Body of pancreas (tissue), 4 donors: ENCODE results near the gene SUPT7L. TPM values are rescaled to one million over a fixed set of nuclear protein-coding genes. Genes with fewer than 3 reads are reported as not detected.

Source experiments
- ATAC-seq: fragments of 150-250 bp; one replicate; pipeline ENCODE4 v1.9.1; 2016
- DNase-seq, 4 donors: peaks; one replicate each; pipeline ENCODE4 v3.0.0-alpha.2; 2019
- H3K27ac ChIP-seq, 4 donors: fragments of 200-600 bp; sonication (generic); 1 replicate in 3 of 4; 2 replicates in 1 of 4; pipeline versions ENCODE4 v1.5.1 to v1.6.1; 2016 to 2019; ENCODE audit warnings: mild to moderate bottlenecking in 1 of 4, mixed read lengths in 1 of 4, moderate library complexity in 1 of 4
- H3K27me3 ChIP-seq, 2 donors: fragments of 200-600 bp; sonication (generic); one replicate each; pipeline ENCODE4 v1.6.0; 2016; ENCODE audit warnings: mild to moderate bottlenecking in 1 of 2
- H3K36me3 ChIP-seq, 2 donors: fragments of 200-600 bp; sonication (generic); replicated peaks in 1 of 2; 2 replicates each; pipeline ENCODE4 v1.5.1; 2016; ENCODE audit warnings: low read depth in 2 of 2; ENCODE audit not compliant: insufficient read depth in 1 of 2
- H3K4me1 ChIP-seq: fragments of 200-600 bp; sonication (generic); one replicate; pipeline ENCODE4 v1.6.0; 2016
- H3K4me3 ChIP-seq, 2 donors: fragments of 200-600 bp; sonication (generic); 1 replicate in 1 of 2; 2 replicates in 1 of 2; pipeline ENCODE4 v1.5.1; 2016 to 2019
- H3K9me3 ChIP-seq, 3 donors: fragments of 200-600 bp; sonication (generic); 1 replicate in 2 of 3; 2 replicates in 1 of 3; pipeline ENCODE4 v1.5.1; 2016
- CTCF ChIP-seq, 7 experiments: fragments of 450-650 bp in 4 of 7; fragments of 200-600 bp in 3 of 7; sonication (generic) in 3 of 7; IDR thresholded peaks; one replicate each; pipeline ENCODE4 v1.5.1; 2016 to 2019; ENCODE audit warnings: antibody characterized with exemption in 7 of 7
- POLR2A ChIP-seq, 3 donors: fragments of 450-650 bp; IDR thresholded peaks; one replicate each; pipeline ENCODE4 v1.6.1; 2016; ENCODE audit warnings: antibody characterized with exemption in 3 of 3, mild to moderate bottlenecking in 2 of 3
- WGBS, 2 donors: methylation state at CpG; one replicate each; pipeline ENCODE4 v1.1.5; 2017; 5-methylcytosine and 5-hydroxymethylcytosine counted together
- intact Hi-C: fragments of 100-400 bp; cut with DNase I; formaldehyde crosslinking; loops from one replicate; pipeline ENCODE4 v1.15.1; 2023
- total RNA-seq, 2 donors: library from RNA; depleted of rRNA; stranded (reverse); fragments of >200 nt; gene quantifications; one replicate each; pipeline ENCODE4 v1.1.0, GENCODE V29; 2016

Gene SUPT7L
- total RNA-seq: 10 to 100 TPM; 18.4 to 29.3 TPM

GRCh38 chr2:27663285-27664153, at the start of gene SUPT7L, which contains the start of gene SLC4A1AP:
SUPT7L (minus strand) TSS chr2:27663614; CDS start chr2:27662192, 1,422 bp downstream.
SLC4A1AP (plus strand) TSS chr2:27663889; CDS start chr2:27663915, 26 bp downstream.
- whole genome bisulfite sequencing, 2 donors: 0 to 1% methylated on average over 39 to 56 of the region's 56 CpGs
- Histone ChIP-seq H3K27ac (peak within 1 kb of the TSS; percentile 87 to 89 (median 88)), H3K9me3 (no peaks in the 10 kb centered on the region), H3K4me3 (peak within 1 kb of the TSS; percentile 74 to 87), H3K36me3 (peaks cover 3 to 13% of the 10 kb centered on the region in 2 donors), H3K4me1 (peaks cover 26% of the 10 kb centered on the region), H3K27me3 (no peaks in the 10 kb centered on the region)
- ATAC-seq (peak; percentile 82), DNase-seq (peak; percentile 66 to 80 (median 72))
- TF ChIP-seq CTCF (IDR thresholded peaks at IDR 0.05) (peak in 1 of 7 experiments; percentile 11), POLR2A (IDR thresholded peaks at IDR 0.05) (peak in 2 of 3 donors; percentile 40 to 55)
- intact Hi-C loops: no loop called here

- Histone ChIP-seq H3K4me3 (no peak overlapping the region), H3K27ac (no peak overlapping the region), H3K27me3 (peaks cover 0 to 4% of the 10 kb centered on the region in 2 donors), H3K36me3 (no peaks in the 10 kb centered on the region), H3K9me3 (no peaks in the 10 kb centered on the region), H3K4me1 (peaks cover 9% of the 10 kb centered on the region)
- 83 to 87% methylated on average over 5 of the region's 5 CpGs for WGBS, 2 donors
- no peak for DNase-seq
- TF ChIP-seq POLR2A (IDR thresholded peaks at IDR 0.05) (no peak), CTCF (IDR thresholded peaks at IDR 0.05) (no peak)
- intact Hi-C loops: loop anchor here (10.0 kb wide), 1 partner anchor 692 kb away; no protein-coding TSS in a partner anchor
- no peak for ATAC-seq
These were observed 49.8 kb upstream of the SUPT7L start for GRCh38 chr2:27713201-27713600.

GRCh38 chr2:27712522-27712921, 49.1 kb upstream of the SUPT7L start:
- peaks cover 14% of the 10 kb centered on the region for H3K4me1 ChIP-seq

GRCh38 chr2:27711804-27712203, 48.4 kb upstream of the SUPT7L start:
- intact Hi-C loops: loop anchor here (10.0 kb wide), 1 partner anchor 693 kb away; no protein-coding TSS in a partner anchor
- WGBS, 2 donors: 86 to 90% methylated on average over 5 of the region's 5 CpGs
- Histone ChIP-seq H3K4me1 (peaks cover 21% of the 10 kb centered on the region), H3K27ac (no peak overlapping the region), H3K27me3 (peaks cover 0 to 4% of the 10 kb centered on the region in 2 donors), H3K36me3 (no peaks in the 10 kb centered on the region), H3K9me3 (no peaks in the 10 kb centered on the region), H3K4me3 (no peak overlapping the region)
- no peak for ATAC-seq
- no peak for TF ChIP-seq POLR2A (IDR thresholded peaks at IDR 0.05)
- no peak for TF ChIP-seq CTCF (IDR thresholded peaks at IDR 0.05)
- DNase-seq: no peak

More at GRCh38 chr2:27712522-27712921, 49.1 kb upstream of the SUPT7L start:
- Histone ChIP-seq H3K36me3 (no peaks in the 10 kb centered on the region), H3K4me3 (no peak overlapping the region), H3K27ac (no peak overlapping the region), H3K9me3 (no peaks in the 10 kb centered on the region), H3K27me3 (peaks cover 0 to 4% of the 10 kb centered on the region in 2 donors)
- TF ChIP-seq CTCF (IDR thresholded peaks at IDR 0.05) (no peak), POLR2A (IDR thresholded peaks at IDR 0.05) (no peak)
- ATAC-seq (no peak), DNase-seq (no peak)
- intact Hi-C loops: loop anchor here (10.0 kb wide), 1 partner anchor 692 kb away; no protein-coding TSS in a partner anchor
- 50 to 64% methylated on average over 1 of the region's 1 CpG for WGBS, 2 donors
